ENCODE results near the gene GPSM1.

GRCh38 chr9:136297766-136298735 is 29.3 kb upstream of the GPSM1 start:
- no peak for TF ChIP-seq CTCF (IDR thresholded peaks at IDR 0.05)
- no peak for TF ChIP-seq POLR2A (IDR thresholded peaks at IDR 0.05)
